T-cell (primary cell): ENCODE data around the gene C2CD2L. TPM values are rescaled to one million over a fixed set of nuclear protein-coding genes. Genes with fewer than 3 reads are reported as not detected.
"Not testable (repeated sequence)": the region's sequence is repeated elsewhere in the genome, so short reads cannot be mapped to it uniquely, and the experiment has no call there.

Experiments
- ATAC-seq, 4 experiments: fragments of 200-7000 bp in 3 of 4; fragments of 150-1000 bp in 1 of 4; cut with Tn5 transposase; replicated peaks in 1 of 4; 1 replicate in 3 of 4; 2 replicates in 1 of 4; pipeline ENCODE4 v1.10.0; 2021; ENCODE audit warnings: moderate library complexity in 3 of 4, mild to moderate bottlenecking in 2 of 4, moderate number of reproducible peaks in 1 of 4
- CTCF ChIA-PET, 2 donors: fragments of 300-600 bp; sonication (Branson Sonifier 250); formaldehyde crosslinking; loops; one replicate each; lab custom pipeline; 2022; ENCODE audit warnings: antibody characterized with exemption in 2 of 2; lab: Charles Lee
- POLR2A ChIA-PET, 2 donors: fragments of 300-600 bp; sonication (Branson Sonifier 250); formaldehyde crosslinking; loops; one replicate each; lab custom pipeline; 2022; ENCODE audit warnings: antibody characterized with exemption in 2 of 2; lab: Charles Lee
- DNase-seq, 35 experiments: peaks; one replicate each; pipeline versions ENCODE4 v3.0.0 to v3.0.0-alpha.2; 2013 to 2023
- H3K27ac ChIP-seq: one replicate; pipeline ENCODE4 v1.5.1; 2013; ENCODE audit warnings: low read length
- H3K27me3 ChIP-seq, 2 experiments: replicated peaks in 1 of 2; 1 replicate in 1 of 2; 2 replicates in 1 of 2; pipeline versions ENCODE4 v1.6.1 to v1.7.0; 2013; ENCODE audit warnings: low read length in 1 of 2, mixed read lengths in 1 of 2; ENCODE audit not compliant: control insufficient read depth in 2 of 2, insufficient read depth in 2 of 2; ENCODE audit errors: extremely low read depth in 1 of 2
- H3K36me3 ChIP-seq, 2 donors: 1 replicate in 1 of 2; 2 replicates in 1 of 2; pipeline versions ENCODE4 v1.6.1 to v1.7.0; 2013; ENCODE audit warnings: low read length in 1 of 2; ENCODE audit not compliant: control insufficient read depth in 2 of 2, insufficient read depth in 1 of 2; ENCODE audit errors: extremely low read depth in 1 of 2
- H3K4me1 ChIP-seq, 2 experiments: 1 replicate in 1 of 2; 2 replicates in 1 of 2; pipeline versions ENCODE4 v1.6.1 to v1.7.0; 2013; ENCODE audit warnings: low read length in 2 of 2, mixed read lengths in 1 of 2; ENCODE audit not compliant: insufficient read depth in 2 of 2, control insufficient read depth in 1 of 2; ENCODE audit errors: extremely low read depth in 1 of 2
- H3K4me3 ChIP-seq, 2 donors: 1 replicate in 1 of 2; 2 replicates in 1 of 2; pipeline versions ENCODE4 v1.5.1 to v1.7.0; 2013; ENCODE audit warnings: mild to moderate bottlenecking in 2 of 2, low read length in 1 of 2, moderate library complexity in 1 of 2; ENCODE audit not compliant: control insufficient read depth in 1 of 2; ENCODE audit errors: extremely low read depth in 1 of 2
- H3K9me3 ChIP-seq: 2 replicates; pipeline ENCODE4 v1.7.0; 2013
- H3K27ac Mint-ChIP-seq, 2 donors: one replicate each; pipeline ENCODE4 v1.8.0; 2020 to 2021; ENCODE audit warnings: mild to moderate bottlenecking in 2 of 2, mixed read lengths in 2 of 2
- H3K27me3 Mint-ChIP-seq, 2 donors: one replicate each; pipeline ENCODE4 v1.8.0; 2021 to 2022; ENCODE audit warnings: mixed read lengths in 2 of 2
- H3K36me3 Mint-ChIP-seq: one replicate; pipeline ENCODE4 v1.8.0; 2021; ENCODE audit warnings: mixed read lengths
- H3K4me1 Mint-ChIP-seq, 3 donors: one replicate each; pipeline ENCODE4 v1.8.0; 2020 to 2022; ENCODE audit warnings: mixed read lengths in 3 of 3, mild to moderate bottlenecking in 1 of 3
- H3K4me3 Mint-ChIP-seq, 3 donors: one replicate each; pipeline ENCODE4 v1.8.0; 2020 to 2022; ENCODE audit warnings: mild to moderate bottlenecking in 3 of 3, mixed read lengths in 3 of 3, moderate library complexity in 3 of 3
- H3K9me3 Mint-ChIP-seq, 3 donors: one replicate each; pipeline ENCODE4 v1.8.0; 2020 to 2022; ENCODE audit warnings: mixed read lengths in 3 of 3
- WGBS: methylation state at CpG from one replicate; pipeline ENCODE4 v1.1.5; 2013; ENCODE audit warnings: missing lambda C conversion rate; ENCODE audit not compliant: insufficient coverage; 5-methylcytosine and 5-hydroxymethylcytosine counted together
- total RNA-seq, 35 experiments: library from RNA in 6 of 35; stranded (reverse) in 6 of 35; fragments of 120-200 nt in 1 of 35; gene quantifications; one replicate each; pipeline versions ENCODE4 v1.2.1 to v1.2.4 and lab custom pipeline; 2013 to 2026

The C2CD2L gene
- total RNA-seq, 5 donors from 2014 or later (not counting 1 experiment from before 2014, with no cell fraction given) = 18.9 to 36.4 (median 30.6) TPM

- not testable (repeated sequence) for H3K4me3 ChIP-seq
- POLR2A ChIA-PET = interaction anchor here (0.6 to 1.5 kb wide), 3 partner anchors 18 to 93 kb away, joined by 6 to 21 read pairs (median 15); partner anchors contain the start of genes HINFP (in 1 of the 2) and HMBS (in 1 of the 2)
- H3K4me1 Mint-ChIP-seq = peaks cover 42 to 59% (median 54%) of the 10 kb centered on the region in 3 donors
Observed at GRCh38 chr11:119103161-119103664, 3.9 kb upstream of the C2CD2L start.

GRCh38 chr11:119103793-119104192 lies 3.4 kb upstream of the C2CD2L start:
- peak overlapping the region; percentile 63 to 98 (median 86) for H3K4me3 Mint-ChIP-seq
- WGBS = 100% methylated on average over 1 of the region's 4 CpGs
- Histone ChIP-seq H3K36me3 (peaks cover 0 to 2% of the 10 kb centered on the region in 2 donors), H3K27me3 (no peaks in the 10 kb centered on the region), H3K4me3 (no peak overlapping the region), H3K4me1 (peaks cover 21 to 46% of the 10 kb centered on the region in 2 experiments), H3K9me3 (no peaks in the 10 kb centered on the region), H3K27ac (no peak overlapping the region)
- peak overlapping the region; percentile 7 to 99 for H3K27ac Mint-ChIP-seq
- peaks cover 48 to 63% (median 58%) of the 10 kb centered on the region in 3 donors for H3K4me1 Mint-ChIP-seq
- H3K27me3 Mint-ChIP-seq = no peaks in the 10 kb centered on the region
- DNase-seq = no peak
- ChIA-PET POLR2A (interaction anchor here in 1 of 2 donors (0.6 kb wide), 1 partner anchor 12 kb away, joined by 3 read pairs; no protein-coding TSS in a partner anchor), CTCF (no interaction called here)
- no peaks in the 10 kb centered on the region for H3K9me3 Mint-ChIP-seq
- peaks cover 3% of the 10 kb centered on the region for H3K36me3 Mint-ChIP-seq
- no peak for ATAC-seq

More at GRCh38 chr11:119103161-119103664, 3.9 kb upstream of the C2CD2L start:
- H3K27me3 ChIP-seq, H3K27me3 Mint-ChIP-seq, H3K36me3 Mint-ChIP-seq, H3K9me3 Mint-ChIP-seq, H3K36me3 ChIP-seq, DNase-seq, H3K9me3 ChIP-seq, ATAC-seq: not testable (repeated sequence)
- CTCF ChIA-PET = interaction anchor here in 1 of 2 donors (0.7 to 1.5 kb wide), 5 partner anchors 18 to 219 kb away, joined by 3 to 24 read pairs (median 4); partner anchors contain the start of genes CBL, HINFP, RPS25 and TRAPPC4
- WGBS = 97% methylated on average over 14 of the region's 18 CpGs
- H3K27ac Mint-ChIP-seq = peak overlapping the region; percentile 99 to 100
- Histone ChIP-seq H3K27ac (peak overlapping the region; percentile 87), H3K4me1 (peaks cover 17 to 40% of the 10 kb centered on the region in 2 experiments)
- H3K4me3 Mint-ChIP-seq = peak overlapping the region; percentile 86 to 98 (median 97)

- POLR2A ChIA-PET = interaction anchor here (0.7 to 2.1 kb wide), 5 partner anchors 12 to 40 kb away, joined by 5 to 9 read pairs (median 8); partner anchors contain the start of genes HINFP (in 1 of the 2), HMBS (in 1 of the 2) and VPS11 (in 1 of the 2)
- under 1% methylated on average over 57 of the region's 65 CpGs for WGBS
- Mint-ChIP-seq H3K27me3 (no peaks in the 10 kb centered on the region), H3K4me3 (peak overlapping the region; percentile 81 to 94 (median 92)), H3K4me1 (peaks cover 49 to 54% (median 49%) of the 10 kb centered on the region in 3 donors), H3K9me3 (no peaks in the 10 kb centered on the region), H3K36me3 (peaks cover 16% of the 10 kb centered on the region), H3K27ac (peak overlapping the region; percentile 86 to 89)
- Histone ChIP-seq H3K36me3 (peaks cover 8 to 27% of the 10 kb centered on the region in 2 donors), H3K4me1 (peaks cover 14 to 47% of the 10 kb centered on the region in 2 experiments), H3K27ac (peak overlapping the region; percentile 52), H3K9me3 (no peaks in the 10 kb centered on the region), H3K4me3 (peak overlapping the region; percentile 69 to 83), H3K27me3 (no peaks in the 10 kb centered on the region)
- DNase-seq = peak in 2 of 35 experiments; percentile 8 to 29
- CTCF ChIA-PET = interaction anchor here in 1 of 2 donors (0.6 to 1.4 kb wide), 6 partner anchors 9 to 230 kb away, joined by 3 to 8 read pairs (median 5); partner anchors contain the start of gene HINFP
- peak; percentile 23 to 39 (median 31) for ATAC-seq
Observed at GRCh38 chr11:119107538-119108145, 498 bp downstream of the C2CD2L start.

- peak overlapping the region; percentile 86 to 89 for H3K27ac Mint-ChIP-seq
- CTCF ChIA-PET = interaction anchor here in 1 of 2 donors (0.7 kb wide), 1 partner anchor 13 kb away, joined by 3 read pairs; the partner anchor contains the start of gene HINFP
- Histone ChIP-seq H3K4me1 (peaks cover 13 to 41% of the 10 kb centered on the region in 2 experiments), H3K36me3 (peaks cover 11 to 33% of the 10 kb centered on the region in 2 donors), H3K4me3 (peak overlapping the region; percentile 69 to 83), H3K27me3 (no peaks in the 10 kb centered on the region), H3K9me3 (no peaks in the 10 kb centered on the region), H3K27ac (peak overlapping the region; percentile 52)
- peaks cover 46 to 53% (median 47%) of the 10 kb centered on the region in 3 donors for H3K4me1 Mint-ChIP-seq
- POLR2A ChIA-PET = no interaction called here
- 15% methylated on average over 4 of the region's 8 CpGs for WGBS
- ATAC-seq (peak; percentile 24 to 43 (median 31)), DNase-seq (peak in 15 of 35 experiments; percentile 9 to 60 (median 30))
- no peaks in the 10 kb centered on the region for H3K9me3 Mint-ChIP-seq
- H3K36me3 Mint-ChIP-seq = peaks cover 22% of the 10 kb centered on the region
- H3K27me3 Mint-ChIP-seq = no peaks in the 10 kb centered on the region
- peak overlapping the region; percentile 81 to 94 (median 92) for H3K4me3 Mint-ChIP-seq
Observed at GRCh38 chr11:119108146-119108856, 1.2 kb downstream of the C2CD2L start.

- Histone ChIP-seq H3K4me3 (peak overlapping the region; percentile 69 to 83), H3K27ac (peak overlapping the region; percentile 52), H3K36me3 (peaks cover 11 to 39% of the 10 kb centered on the region in 2 donors), H3K4me1 (peaks cover 13 to 43% of the 10 kb centered on the region in 2 experiments), H3K9me3 (no peaks in the 10 kb centered on the region), H3K27me3 (no peaks in the 10 kb centered on the region)
- Mint-ChIP-seq H3K27ac (peak overlapping the region; percentile 86 to 89), H3K4me1 (peaks cover 42 to 49% (median 43%) of the 10 kb centered on the region in 3 donors), H3K4me3 (peak overlapping the region; percentile 81 to 94 (median 92)), H3K27me3 (no peaks in the 10 kb centered on the region), H3K9me3 (no peaks in the 10 kb centered on the region), H3K36me3 (peaks cover 26% of the 10 kb centered on the region)
- 75% methylated on average over 1 of the region's 2 CpGs for WGBS
- no peak for ATAC-seq
- POLR2A ChIA-PET = interaction anchor here in 1 of 2 donors (1.1 kb wide), 1 partner anchor 53 kb away, joined by 3 read pairs; no protein-coding TSS in a partner anchor
- CTCF ChIA-PET = interaction anchor here in 1 of 2 donors (0.7 to 1.2 kb wide), 3 partner anchors 10 to 13 kb away, joined by 3 to 5 read pairs (median 4); partner anchors contain the start of gene HINFP
- DNase-seq = no peak
Observed at GRCh38 chr11:119108857-119109221, 1.7 kb downstream of the C2CD2L start.
